ENCODE results near the gene AMBRA1.

AMBRA1 gene

GRCh38 chr11:46505741-46506482, 87.9 kb downstream of the AMBRA1 start:
- no peak for DNase-seq
- Histone ChIP-seq H3K36me3 (ENCODE audit: insufficient read depth, low read length) (peaks cover 68% of the 10 kb centered on the region), H3K4me2 (ENCODE audit: insufficient read depth, low read length) (no peak overlapping the region), H3K9ac (ENCODE audit: low read depth, low read length) (no peak overlapping the region), H3K4me3 (ENCODE audit: low read depth in 1 of 2, low read length in 2 of 2) (no peak overlapping the region), H3K4me1 (ENCODE audit: insufficient read depth, low read length) (no peaks in the 10 kb centered on the region), H3K79me2 (ENCODE audit: insufficient read depth, low read length) (peaks cover 17% of the 10 kb centered on the region), H2AFZ (ENCODE audit: low read depth, low read length) (no peak overlapping the region), H3K27ac (ENCODE audit: low read length) (no peak overlapping the region), H4K20me1 (ENCODE audit: insufficient read depth, low read length) (peaks cover 11% of the 10 kb centered on the region; the same call in 1 of the 2 replicates), H3K9me3 (ENCODE audit: insufficient read depth, low read length, severe bottlenecking) (no peaks in the 10 kb centered on the region), H3K27me3 (ENCODE audit: insufficient read depth, low read length, poor library complexity) (no peaks in the 10 kb centered on the region)
- no peak for ATAC-seq (ENCODE audit: insufficient read depth, low read depth)
- TF ChIP-seq EZH2 (IDR thresholded peaks at IDR 0.05; ENCODE audit: borderline replicate concordance, low read depth, low read length, severe bottlenecking): no peak
- TF ChIP-seq CTCF (IDR thresholded peaks at IDR 0.05; ENCODE audit: borderline replicate concordance, extremely low read depth, low read length, poor library complexity, severe bottlenecking): no peak

- Histone ChIP-seq H3K9ac (ENCODE audit: low read depth, low read length) (no peak overlapping the region), H2AFZ (ENCODE audit: low read depth, low read length) (no peak overlapping the region), H3K27me3 (ENCODE audit: insufficient read depth, low read length, poor library complexity) (no peaks in the 10 kb centered on the region), H3K79me2 (ENCODE audit: insufficient read depth, low read length) (peaks cover 13% of the 10 kb centered on the region), H4K20me1 (ENCODE audit: insufficient read depth, low read length) (peaks cover 13% of the 10 kb centered on the region; the same call in 1 of the 2 replicates), H3K4me2 (ENCODE audit: insufficient read depth, low read length) (no peak overlapping the region), H3K27ac (ENCODE audit: low read length) (no peak overlapping the region), H3K36me3 (ENCODE audit: insufficient read depth, low read length) (peaks cover 71% of the 10 kb centered on the region), H3K4me1 (ENCODE audit: insufficient read depth, low read length) (no peaks in the 10 kb centered on the region), H3K9me3 (ENCODE audit: insufficient read depth, low read length, severe bottlenecking) (no peaks in the 10 kb centered on the region), H3K4me3 (ENCODE audit: low read depth in 1 of 2, low read length in 2 of 2) (no peak overlapping the region)
- ATAC-seq (ENCODE audit: insufficient read depth, low read depth): no peak
- no peak for TF ChIP-seq EZH2 (IDR thresholded peaks at IDR 0.05; ENCODE audit: borderline replicate concordance, low read depth, low read length, severe bottlenecking)
- TF ChIP-seq CTCF (IDR thresholded peaks at IDR 0.05; ENCODE audit: borderline replicate concordance, extremely low read depth, low read length, poor library complexity, severe bottlenecking): no peak
- no peak for DNase-seq
Measured at GRCh38 chr11:46504817-46505613, 88.8 kb downstream of the AMBRA1 start.

- Histone ChIP-seq H3K9me3 (ENCODE audit: insufficient read depth, low read length, severe bottlenecking) (no peaks in the 10 kb centered on the region), H4K20me1 (ENCODE audit: insufficient read depth, low read length) (peaks cover 10% of the 10 kb centered on the region; the same call in 1 of the 2 replicates), H3K27ac (ENCODE audit: low read length) (no peak overlapping the region), H3K4me1 (ENCODE audit: insufficient read depth, low read length) (no peaks in the 10 kb centered on the region), H3K4me3 (ENCODE audit: low read depth in 1 of 2, low read length in 2 of 2) (no peak overlapping the region), H3K79me2 (ENCODE audit: insufficient read depth, low read length) (peaks cover 8% of the 10 kb centered on the region), H3K36me3 (ENCODE audit: insufficient read depth, low read length) (peaks cover 70% of the 10 kb centered on the region), H3K9ac (ENCODE audit: low read depth, low read length) (no peak overlapping the region), H3K27me3 (ENCODE audit: insufficient read depth, low read length, poor library complexity) (no peaks in the 10 kb centered on the region), H2AFZ (ENCODE audit: low read depth, low read length) (no peak overlapping the region), H3K4me2 (ENCODE audit: insufficient read depth, low read length) (no peak overlapping the region)
- ATAC-seq (ENCODE audit: insufficient read depth, low read depth) (no peak), DNase-seq (no peak)
- TF ChIP-seq CTCF (IDR thresholded peaks at IDR 0.05; ENCODE audit: borderline replicate concordance, extremely low read depth, low read length, poor library complexity, severe bottlenecking) (no peak), EZH2 (IDR thresholded peaks at IDR 0.05; ENCODE audit: borderline replicate concordance, low read depth, low read length, severe bottlenecking) (no peak)
Measured at GRCh38 chr11:46499821-46500220, 94.0 kb downstream of the AMBRA1 start.
